NCI-H1436 treated with DMSO at 0.1 percent for 48 hours (cell line): Measurements from ENCODE around the gene PRDM10.

Experiments
- DNase-seq: peaks from one replicate; lab custom pipeline; 2025; lab: John Stamatoyannopoulos, UW

Gene PRDM10

DNA sequence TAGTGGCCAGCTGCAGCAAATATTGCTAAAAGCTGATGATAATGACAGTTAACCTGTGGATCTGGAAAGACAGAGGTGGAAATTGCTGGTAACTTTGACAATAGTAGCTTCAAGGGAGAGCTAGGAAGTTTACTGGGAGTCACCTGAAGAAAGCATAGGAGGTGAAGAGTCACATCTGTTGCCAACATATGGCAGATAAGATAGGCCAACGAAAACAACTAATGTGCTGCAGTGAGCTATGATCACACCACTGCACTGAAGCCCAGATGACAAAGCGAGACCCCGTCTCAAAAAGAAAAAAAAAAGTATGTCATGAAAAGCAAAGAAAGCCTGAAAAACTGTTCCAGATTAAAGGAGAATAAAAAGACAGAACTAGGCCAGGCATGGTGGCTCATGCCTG, 4.3 kb upstream of the PRDM10 start:
- no peak for DNase-seq

DNA sequence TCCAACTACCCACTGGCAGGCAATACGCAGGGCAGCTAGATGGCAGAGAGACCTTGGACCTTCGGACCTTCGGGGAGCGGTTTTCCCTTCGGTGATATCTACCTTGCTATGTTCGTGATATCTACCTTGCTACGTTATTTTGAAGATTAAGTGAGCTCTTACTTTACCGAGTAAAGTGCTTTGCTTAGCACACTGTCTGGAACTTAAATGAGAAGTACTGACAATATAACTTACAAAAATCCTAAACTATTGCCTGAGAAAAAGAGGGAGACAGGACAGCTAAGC, 1.0 kb upstream of the PRDM10 start:
- no peak for DNase-seq

DNA sequence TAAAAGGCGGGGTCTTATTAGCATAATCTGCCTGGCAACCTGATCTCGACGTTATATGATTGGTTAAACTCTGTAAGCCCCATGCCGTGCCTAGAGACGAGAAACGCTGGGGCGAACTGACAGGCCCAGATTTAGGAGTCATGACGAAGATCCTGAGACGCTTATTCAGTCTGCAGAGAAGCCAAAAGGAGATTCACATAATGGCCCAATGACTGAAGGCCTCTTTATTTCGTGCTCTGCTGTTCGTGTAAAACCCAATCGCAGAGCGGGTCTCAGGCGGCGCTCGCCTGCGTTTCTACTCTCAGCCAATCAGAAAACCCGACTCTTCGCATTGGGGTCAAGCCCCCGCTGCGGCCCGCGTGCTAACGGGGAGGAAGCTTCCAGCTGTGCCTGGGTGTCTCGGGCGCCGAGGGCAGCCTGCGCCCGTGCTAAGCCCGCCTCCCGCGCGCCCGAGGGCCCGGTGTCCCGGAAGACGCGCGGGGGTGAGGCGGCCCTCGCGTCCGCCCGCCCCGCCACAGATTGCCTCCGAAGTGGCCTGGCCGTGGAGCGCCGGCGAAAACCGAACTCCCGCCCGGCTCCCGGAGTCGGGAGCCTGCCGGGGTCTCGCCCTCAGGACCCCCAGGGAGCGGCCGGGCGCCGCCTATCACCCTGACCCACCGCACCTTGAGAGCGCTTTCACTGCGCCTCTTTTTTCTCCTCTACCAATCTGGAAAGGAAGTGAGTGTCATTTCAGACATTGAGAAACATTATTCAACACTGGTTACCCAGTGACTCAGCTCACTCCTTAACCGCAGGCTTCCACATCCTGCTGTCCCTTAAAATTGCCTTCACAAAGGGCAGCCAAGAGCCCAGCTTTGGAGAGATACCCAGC, 446 bp upstream of the PRDM10 start:
- DNase-seq = peak; percentile 94

DNA sequence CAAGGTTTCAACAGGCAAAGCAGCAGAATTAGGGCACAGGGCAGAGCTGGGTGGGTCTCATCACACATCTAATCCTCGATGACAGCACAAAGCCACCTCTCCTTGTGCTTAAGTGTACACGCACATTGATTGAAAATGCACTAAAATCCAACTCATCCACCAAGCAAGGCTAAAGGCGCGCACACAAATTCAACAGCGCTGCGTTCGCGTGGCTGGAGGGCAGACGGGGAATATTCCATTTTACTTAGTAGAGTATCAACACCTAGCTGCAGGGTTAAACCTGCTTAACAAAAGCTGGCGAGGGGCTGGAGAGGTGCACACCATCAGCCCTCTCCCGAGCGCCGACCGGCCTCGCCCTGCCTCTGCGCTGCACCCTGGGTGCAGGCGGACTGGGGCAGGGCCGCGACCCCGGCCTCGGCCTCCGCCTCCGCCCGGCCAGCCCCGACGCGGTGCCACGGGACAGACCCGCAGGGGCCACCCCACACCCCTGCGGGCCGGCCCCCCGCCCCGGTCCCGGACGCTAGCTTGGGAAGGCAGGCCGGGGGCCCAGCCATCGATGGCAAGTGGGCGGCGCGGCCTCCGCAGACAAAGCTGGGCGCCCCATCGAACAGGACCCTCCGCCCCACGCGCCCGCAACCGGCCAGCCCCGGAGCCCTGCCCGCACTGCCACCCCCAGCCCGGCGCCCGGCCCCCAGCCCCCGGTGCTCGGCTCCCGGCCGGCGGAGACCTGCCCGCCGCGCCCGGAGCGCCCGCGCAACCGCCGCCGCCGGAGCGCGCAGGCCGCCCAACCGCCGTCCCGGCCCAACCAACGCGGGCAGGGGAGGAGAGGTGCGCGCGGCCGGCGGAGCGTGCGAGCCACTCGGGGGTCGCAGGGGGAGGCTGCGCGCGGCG, 929 bp downstream of the PRDM10 start:
- no peak for DNase-seq

DNA sequence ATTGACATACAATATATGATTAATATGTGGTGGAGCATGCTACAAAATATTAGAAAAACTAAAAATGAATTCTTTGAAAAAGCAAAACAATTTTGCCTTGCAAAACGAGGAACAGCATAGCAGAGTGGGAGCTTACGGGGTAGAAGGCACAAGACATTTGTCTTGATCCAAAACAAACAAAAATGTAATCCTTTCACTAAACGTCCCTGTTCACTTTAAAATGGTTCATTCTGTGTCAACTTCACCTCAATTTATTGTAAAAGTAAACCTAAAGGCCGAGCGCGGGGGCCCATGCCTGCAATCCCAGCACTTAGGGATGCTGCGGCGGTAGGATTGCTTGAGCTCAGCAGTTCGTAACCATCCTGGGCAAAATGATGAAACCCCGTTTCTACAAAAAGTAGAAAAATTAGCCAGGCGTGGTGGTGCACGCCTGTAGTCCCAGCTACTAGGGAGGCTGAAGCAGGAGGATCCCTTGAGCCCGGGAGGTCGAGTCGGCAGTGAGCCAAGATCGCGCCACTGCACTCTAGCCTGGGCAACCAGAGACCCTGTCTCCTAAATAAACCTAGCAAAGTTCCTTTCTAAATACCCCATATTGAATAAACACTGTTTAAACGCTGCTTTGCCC, 2.0 kb downstream of the PRDM10 start:
- DNase-seq = no peak

DNA sequence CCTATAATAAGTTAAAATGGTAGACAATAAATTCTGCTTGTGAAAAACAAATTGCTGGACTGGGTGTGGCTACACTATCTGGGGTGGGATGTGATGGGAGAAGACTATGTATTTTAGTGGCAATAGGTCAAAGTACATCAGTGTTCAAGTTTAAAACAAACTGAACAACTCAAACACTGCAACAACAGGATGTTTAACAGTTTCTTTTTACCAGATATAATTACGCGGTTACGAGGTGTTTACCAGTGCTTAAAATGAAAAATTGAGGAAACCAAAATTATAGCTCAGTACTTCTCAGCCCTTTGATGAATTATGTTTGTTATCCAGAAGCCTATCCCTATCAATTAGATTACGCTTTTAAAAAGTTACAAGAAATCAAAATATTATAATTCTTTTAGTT, 3.2 kb downstream of the PRDM10 start:
- no peak for DNase-seq

DNA sequence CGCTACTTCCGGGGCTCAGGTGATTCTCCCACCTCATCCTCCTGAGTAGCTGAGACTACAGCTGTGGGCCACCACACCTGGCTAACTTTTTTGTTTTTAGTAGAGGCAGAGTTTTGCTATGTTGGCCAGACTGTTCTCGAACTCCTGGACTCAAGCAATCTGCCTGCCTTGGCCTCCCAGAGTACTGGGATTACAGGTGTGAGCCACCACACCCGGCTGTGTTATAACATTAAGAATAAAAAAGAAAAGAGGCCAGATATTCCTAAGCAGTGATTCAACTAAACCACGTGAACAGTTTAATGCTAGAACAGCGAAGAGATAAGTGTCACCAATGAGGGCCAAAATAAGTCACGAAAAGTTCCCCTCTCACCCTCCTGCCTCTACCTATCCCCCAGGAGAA, 3.7 kb downstream of the PRDM10 start:
- no peak for DNase-seq

DNA sequence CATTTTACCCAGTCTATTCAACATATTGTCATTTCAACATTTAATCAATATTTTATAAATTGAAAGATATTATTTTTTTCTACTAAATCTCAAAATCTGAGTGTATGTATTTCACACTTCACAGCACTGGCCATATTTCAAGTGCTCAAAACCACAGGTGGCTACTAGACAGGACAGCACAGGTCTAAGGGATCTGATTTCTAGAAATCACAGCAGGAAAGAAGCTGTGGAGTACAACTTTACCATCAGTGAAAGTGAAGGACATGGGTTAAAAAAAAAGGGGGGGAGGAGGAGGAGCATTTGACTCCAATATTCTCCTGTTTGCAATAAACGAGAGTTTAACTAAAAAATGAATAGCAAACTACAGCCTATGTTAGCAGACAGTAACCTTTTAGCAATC, 4.5 kb downstream of the PRDM10 start:
- DNase-seq = no peak

DNA sequence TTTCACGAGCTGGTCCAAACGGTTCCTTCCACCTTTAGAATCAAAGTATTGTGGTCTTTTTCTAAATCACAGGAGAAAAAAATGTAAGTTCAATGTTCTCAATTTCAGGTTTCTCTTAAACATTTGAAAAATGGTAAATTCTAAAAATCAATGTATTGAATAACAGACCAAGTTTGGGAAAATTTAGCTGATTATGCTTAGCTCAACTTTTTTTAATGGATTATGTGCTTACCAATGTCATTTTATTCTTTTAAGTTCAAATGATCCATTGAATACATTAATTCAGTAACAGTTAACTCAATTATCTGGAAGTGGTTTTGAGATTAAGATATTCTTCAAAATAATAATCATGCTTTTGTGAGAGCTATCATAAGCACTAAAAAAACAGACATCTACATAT, 5.1 kb downstream of the PRDM10 start:
- no peak for DNase-seq

DNA sequence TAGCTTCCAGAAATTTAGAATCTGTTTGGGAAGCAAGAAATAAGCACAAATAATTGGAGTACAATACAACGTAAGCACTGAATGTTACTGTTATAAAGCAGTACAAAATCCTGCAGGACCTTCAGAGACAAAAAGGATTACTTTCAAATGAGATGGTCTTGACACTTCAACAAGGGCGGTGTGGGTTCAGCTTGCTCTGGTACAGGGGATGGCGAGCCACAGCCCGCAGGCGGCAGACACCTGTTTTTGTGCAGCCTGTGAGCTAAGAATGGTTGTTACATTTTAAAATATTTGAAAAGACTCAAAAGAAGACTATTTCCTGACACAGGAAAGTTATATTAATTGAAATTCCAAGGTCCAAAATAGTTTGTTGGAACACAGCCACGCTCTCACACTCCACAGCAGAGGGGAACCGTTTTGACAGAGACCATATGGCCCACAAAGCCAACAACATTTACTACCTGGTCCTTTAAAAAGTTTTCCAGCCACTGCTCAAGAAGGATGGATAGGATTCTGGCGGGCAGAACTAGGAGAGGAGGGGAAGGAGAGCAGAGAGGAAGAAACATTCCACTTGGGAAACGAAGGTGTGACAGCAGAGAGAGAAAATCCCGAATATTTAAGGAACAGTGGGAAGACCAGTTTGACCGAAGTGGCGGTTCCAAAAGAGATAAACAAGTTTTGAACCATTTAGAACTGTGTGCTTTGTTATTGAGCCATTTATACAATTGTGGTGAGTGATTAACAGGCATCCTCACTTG, 6.3 kb downstream of the PRDM10 start:
- no peak for DNase-seq

DNA sequence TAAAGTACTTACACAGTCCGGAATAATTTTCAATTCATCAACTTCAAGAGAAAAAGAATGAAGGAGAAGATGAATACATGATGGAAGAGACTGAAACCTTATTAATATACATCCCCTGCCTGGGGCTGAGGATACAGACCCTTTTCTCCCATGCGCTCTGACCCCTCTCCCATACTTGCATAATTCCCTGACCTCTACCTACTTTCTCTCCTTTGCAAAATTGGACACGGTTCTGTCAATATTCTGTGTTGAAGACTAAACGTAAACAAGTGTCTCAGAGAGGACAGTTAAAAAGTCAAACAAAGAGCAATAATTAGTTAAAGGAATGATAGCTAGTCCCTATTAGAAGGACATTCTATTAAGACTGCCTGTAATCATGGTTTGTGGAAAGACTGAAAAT, 7.5 kb downstream of the PRDM10 start:
- DNase-seq = no peak

DNA sequence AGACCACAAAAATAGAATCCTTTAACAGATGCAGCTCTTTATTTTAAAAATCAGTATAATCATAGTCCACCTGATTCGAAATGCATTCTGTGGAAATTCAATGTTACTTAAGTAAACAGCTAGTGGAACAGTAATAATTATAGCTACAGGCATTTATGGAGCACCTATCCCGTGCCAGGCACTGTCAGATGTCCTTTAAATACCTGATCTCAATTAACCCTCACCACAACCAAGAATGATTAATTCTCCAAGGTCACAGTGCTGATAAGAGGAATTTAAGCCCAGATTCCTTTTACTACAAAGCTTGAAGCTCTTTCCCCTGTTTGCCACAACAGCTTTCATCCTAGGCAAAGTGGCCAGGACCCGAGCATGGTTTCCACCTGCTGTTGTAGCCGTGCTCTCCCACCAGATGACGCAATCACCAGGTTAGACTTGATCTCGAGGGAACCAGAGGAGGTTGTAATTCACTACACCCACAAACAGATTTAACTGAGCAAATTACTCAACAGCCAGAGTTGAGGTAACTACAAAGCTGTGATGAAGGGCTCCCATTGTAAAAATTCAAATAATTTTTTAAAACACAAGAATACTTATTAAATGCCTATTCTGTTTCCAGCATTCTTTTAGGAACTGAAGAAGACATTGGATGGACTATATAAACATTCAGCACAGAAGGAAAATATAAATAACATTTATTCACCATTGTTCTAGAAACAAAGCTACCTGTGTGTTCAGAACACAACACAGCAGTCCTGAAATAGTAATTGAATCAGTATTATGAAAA, 10.3 kb downstream of the PRDM10 start:
- DNase-seq = peak; percentile 24

DNA sequence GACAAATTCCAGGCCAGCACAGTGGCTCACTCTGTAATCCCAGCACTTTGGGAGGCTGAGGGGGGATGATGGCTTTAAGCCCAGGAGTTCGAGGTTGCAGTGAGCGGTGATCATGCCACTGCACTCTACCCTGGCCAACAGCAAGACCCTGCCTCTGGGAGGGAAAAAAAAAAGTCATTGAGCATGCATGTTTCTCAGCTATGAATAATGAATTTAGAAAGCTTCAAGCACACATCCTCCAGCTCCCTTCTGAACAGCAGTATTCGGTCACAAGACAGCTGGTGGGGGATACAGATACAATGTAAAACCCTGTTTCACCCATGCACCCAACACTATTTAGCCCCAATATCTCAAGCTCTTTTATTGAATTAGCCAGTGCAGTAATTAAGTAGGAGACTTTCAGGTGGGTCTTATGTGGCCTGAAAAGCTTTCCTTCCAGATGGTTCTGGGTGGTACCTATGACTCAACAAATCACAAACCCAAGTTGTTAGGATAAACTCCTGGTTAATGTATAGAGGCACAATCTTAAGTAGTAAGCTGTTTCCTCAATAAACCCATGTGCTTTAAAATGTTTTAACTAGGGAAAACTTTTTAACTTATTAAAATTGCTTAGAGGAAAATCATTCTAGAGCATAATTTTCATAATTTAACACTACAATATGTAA, 13.4 kb downstream of the PRDM10 start:
- no peak for DNase-seq

DNA sequence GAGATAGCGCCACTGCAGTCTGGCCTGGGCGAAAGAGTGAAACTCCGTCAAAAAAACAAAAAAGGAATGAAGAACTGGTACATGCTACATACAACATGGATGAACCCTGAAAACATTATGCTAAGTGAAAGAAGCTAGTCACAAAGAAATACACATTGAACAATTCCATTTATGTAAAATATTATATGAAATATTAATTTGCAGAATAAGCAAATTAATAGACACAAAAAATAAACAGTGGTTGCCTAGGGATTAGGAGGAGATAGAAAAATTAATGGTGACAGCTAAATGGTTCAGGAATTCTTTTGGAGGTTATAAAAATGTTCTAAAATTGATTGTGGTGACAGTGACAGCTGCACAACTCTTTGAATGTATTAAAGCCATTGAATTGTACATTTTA, 14.7 kb downstream of the PRDM10 start:
- no peak for DNase-seq

DNA sequence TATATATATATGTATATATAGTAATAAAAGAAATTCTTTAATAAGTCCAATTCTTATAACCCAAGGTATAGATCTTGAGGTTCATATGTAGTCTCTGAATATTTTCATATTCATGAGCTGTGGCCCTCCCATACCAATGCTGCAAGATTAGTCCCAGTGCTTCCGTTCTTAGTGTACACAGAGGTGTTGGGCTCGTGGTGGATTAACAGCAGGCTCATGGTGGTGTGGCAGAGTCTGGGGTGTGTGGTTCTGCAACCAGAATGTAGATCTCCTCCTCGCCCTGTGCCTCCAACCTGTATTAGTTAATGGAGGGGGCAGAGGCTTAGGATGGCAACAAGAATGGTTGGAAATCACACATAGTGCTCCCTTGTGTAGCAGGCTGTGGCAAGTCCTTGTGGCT, 16.8 kb downstream of the PRDM10 start:
- DNase-seq = no peak

DNA sequence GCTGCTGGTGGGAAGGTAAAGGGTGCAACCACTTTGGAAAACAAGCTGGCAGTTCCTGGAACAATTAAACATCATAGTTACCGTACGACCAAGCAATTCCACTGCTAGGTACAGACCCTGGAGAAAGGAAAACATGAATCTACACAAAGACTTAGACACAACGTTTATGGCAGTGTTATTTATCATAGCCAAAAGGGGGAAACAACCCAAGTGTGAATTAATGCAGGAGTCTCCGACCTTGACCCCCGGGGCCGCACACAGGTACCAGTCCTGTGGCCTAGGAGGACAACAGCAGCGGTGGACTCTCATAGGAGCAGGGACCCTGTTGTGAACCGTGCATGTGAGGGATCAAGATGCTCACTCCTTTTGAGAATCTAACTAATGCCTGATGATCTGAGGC, 22.5 kb downstream of the PRDM10 start:
- no peak for DNase-seq

DNA sequence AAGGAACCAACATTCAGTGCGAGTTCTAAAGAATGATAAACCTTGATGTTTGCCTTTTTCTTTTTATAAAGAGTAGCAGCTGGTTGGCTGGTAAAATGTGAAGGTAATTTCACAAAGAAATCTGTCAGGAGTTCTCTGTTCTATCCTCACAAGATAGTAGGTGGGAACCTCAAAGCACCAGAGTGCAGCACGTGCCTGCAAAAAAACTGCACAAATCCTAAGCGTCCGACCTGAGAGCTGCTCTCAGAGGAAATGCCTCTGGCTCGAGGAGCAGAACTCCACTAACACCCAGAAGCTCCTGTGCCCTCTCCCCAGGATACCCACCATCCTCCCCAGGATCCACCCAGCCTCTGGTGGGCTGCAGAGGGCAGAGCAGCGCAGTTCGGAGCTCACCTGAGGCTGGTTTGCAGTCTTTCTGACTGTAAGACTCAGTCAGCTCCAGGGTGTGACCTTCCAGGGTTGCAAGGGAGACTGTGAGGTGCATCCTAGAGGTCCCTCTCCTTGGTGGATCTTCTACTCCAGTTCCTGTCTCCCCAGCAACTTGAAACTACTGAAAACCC, 23.5 kb downstream of the PRDM10 start:
- no peak for DNase-seq

DNA sequence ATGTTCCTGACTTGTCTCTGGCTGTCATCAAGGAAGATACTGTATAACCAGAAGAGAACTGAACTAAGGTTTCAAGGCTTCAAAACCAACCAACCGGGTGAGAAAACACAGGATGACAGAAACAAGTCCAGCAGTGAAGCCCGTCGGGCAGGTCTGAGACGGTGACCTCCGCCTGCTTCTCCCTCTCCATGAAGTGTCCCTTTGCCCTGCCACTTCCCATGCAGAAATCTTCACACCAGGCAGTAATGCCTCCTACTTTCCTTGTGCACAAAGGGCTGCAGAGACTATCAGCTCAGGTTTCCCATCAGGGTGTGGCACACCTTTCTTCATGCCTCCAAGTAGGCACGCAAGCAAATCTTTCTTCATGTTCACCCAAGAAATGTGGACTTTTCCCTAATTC, 24.2 kb downstream of the PRDM10 start:
- DNase-seq = no peak

DNA sequence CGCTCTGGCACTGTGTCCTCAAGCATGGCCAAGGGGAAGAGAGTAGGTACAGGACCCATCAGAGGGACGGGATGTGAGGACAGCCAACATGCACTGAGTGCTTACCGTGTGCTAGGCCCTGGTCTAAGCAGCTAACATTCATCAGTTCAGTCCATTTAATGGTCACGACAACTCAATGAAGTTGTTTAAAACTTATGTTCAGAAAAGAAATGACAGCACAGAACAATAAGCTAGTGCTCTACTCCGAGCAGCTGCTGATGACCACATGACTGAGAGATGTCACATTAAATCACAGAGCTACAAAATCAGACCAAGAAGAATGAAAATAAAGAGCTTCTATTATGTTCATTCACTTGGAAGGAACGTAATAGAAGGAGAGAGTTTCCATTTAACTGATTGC, 26.3 kb downstream of the PRDM10 start:
- no peak for DNase-seq

DNA sequence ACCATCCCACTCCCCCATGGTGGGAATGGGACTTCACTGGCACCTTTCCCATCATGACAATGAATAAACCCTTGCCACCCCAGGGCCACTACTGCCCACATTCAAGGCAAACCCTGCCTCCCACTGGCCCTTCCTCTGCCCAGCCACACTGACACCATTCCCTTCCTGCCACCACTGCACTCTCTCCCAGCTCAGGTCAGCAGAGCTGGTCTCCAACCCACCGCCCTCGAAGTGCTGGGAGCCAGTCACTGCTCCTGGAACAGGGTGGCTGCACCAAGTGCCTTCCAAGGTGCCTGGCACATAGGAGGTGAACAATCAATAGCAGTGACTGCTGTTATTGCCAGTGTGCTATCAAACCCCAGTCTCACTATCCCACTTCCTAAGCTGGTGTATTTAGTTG, 27.1 kb downstream of the PRDM10 start:
- DNase-seq = no peak

DNA sequence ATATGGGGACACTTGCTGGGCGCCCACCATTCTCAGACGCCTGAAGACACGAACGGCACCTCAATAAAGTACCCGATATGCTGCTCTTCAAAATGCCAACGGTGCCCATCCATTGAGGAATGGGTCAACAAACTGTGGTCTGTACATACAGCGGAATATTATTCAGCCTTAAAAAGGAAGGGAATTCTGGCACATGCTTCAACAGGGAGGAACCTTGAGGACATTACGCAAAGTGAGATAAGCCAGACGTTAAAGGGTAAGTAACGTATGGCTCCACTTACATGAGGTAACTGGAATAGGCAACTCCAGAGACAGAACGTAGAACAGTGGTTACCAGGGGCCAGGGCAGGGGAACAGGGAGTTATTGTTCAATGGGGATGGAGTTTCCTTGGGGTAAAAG, 28.0 kb downstream of the PRDM10 start:
- DNase-seq = no peak
